GM19455 (cell line): Measurements from ENCODE around the gene KRTDAP.
"Not testable (repeated sequence)": the region's sequence is repeated elsewhere in the genome, so short reads cannot be mapped to it uniquely, and the experiment has no call there.

Experiments
- ATAC-seq: cut with Tn5 transposase; IDR thresholded peaks from one replicate; pipeline ENCODE4 v1.9.1; 2021; ENCODE audit not compliant: unreplicated experiment

KRTDAP gene

GRCh38 chr19:35487656-35488182 is 2.5 kb downstream of the KRTDAP start:
- no peak for ATAC-seq

DNA sequence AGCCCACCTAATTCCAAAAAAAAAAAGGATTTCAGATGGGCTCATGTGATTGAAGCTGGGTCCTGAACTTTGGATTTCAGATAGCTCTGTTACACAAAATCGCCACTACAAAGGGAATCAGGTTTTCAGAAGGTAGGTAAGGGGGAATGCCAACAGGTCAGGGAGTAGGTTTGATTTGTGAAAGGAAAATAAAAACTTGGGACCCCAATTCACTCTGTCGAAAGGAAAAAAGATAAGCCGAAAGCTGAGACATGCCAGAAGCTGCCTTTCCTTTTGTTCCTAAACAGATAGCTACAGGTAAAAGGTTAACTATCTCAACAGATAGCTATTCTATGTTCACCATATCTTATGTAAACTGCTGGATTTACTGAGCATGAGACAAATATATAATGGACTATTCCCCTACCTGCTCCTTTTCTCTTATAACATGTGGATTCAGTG is 4.0 kb downstream of the KRTDAP start:
- ATAC-seq, result no peak

DNA sequence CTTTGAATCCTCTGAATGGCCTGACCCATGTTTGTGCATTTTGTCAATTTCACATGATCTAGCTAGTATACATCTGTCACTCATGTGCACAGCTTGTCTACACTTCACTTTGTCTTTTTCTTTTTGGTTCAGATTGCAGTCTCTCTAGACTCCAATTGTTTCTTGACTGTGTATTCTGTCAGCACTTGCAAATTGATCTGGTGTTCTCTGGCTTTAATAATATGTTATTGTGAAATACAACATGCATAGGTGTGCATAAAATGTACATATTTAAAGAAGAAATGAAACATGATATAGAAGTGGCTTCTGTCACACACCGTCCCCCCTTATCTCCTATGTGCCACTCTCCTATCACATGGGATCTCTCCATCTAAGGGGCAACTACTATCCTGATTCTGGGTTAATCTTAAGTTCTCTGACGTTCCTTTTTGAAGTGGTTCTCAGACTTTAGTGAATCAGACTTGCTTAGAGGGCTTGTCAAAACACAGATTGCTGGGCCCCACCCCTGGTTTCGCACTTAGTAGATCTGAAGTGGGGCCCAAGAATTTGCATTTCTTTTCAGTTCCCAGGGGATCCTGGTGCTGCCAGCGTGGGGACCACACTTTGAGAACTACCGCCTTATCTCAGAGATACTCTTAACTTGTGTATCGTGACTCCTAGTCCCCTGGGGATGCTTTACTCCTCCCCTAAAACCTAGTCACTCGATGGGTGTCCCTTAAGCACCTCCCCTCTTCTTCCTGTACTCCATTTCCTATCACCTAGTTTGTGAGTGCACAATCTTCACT is 5.8 kb downstream of the KRTDAP start:
- ATAC-seq, result peak; percentile 57

DNA sequence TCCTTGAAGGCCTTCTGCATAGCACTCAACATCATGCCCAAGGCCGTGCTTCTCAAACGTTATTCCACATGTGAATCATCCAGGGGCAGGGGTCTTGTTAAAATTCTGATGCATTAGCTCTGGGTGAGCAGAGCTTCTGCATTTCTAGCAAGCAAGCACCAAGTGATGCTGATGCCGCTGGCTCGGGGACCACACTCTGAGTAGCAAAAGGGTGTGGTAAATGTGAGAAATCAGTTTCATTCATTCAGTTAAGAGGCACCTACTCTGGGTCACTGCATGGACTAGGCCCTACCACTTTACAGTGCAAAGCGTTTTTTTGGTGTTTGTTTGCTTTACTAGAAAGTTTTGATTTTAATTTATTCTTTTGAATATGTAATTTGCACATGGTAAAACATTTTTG is 7.2 kb downstream of the KRTDAP start:
- ATAC-seq, result no peak

GRCh38 chr19:35478794-35479677 is 11.2 kb downstream of the KRTDAP start:
- ATAC-seq, result no peak

- ATAC-seq, result no peak
Measured at GRCh38 chr19:35476149-35476548, 14.1 kb downstream of the KRTDAP start.

DNA sequence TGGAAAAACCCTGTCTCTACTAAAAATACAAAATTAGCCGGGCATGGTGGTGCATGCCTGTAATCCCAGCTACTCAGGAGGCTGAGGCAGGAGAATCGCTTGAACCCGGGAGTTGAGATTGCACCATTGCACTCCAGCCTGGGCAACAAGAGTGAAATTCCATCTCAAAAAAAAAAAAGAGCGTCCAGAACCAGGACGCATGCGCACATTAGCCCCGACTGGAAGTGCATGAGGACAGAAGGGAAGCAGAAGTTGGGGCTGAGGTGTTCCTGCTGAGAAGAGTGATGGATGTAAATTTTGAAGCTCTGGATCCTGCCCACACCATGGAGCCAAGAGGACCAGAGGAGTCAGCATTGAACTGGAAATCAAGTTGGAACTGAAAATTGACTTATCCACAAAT is 15.7 kb downstream of the KRTDAP start:
- ATAC-seq, result not testable (repeated sequence)

GRCh38 chr19:35474104-35474503 is 16.2 kb downstream of the KRTDAP start:
- no peak for ATAC-seq

DNA sequence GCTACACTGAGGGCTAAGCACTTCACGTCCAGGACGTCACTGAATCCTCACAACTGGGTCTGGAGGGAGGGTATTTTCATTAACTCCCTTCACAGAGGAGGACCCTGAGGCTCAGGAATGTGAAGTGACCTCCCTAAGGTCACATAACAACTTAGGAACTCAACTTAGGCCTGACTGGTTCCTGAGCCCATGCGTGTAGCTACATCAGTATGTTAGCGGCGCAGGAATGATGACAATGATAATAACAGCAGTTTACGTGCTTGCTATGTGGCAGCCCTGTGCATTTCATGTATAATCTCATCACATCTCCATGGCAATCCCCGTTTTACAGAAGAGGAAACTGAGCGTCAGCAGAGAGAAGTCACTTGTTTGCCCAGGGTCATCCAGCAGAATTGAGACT is 18.3 kb downstream of the KRTDAP start:
- ATAC-seq, result no peak

DNA sequence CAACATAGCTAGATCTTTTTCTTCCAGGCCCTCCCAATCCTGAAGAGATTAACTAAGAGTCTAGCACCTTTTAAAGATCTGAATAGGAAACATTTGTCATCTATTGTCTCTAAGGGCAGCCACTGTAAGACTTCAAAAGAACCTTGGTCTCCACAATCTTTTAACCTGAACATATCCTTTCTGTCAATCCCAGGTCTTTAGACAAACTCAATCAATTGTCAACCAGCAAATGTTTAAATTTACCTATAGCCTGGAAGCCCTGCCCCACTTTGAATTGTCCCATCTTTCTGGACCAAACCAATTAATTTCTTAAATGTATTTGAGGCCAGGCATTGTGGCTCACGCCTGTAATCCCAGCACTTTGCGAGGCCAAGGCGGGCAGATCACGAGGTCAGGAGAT is 19.2 kb downstream of the KRTDAP start:
- ATAC-seq, result not testable (repeated sequence)

- ATAC-seq, result no peak
Measured at GRCh38 chr19:35470128-35470527, 20.1 kb downstream of the KRTDAP start.

GRCh38 chr19:35468637-35469036 is 21.6 kb downstream of the KRTDAP start:
- ATAC-seq, result no peak

- no peak for ATAC-seq
Measured at GRCh38 chr19:35466259-35466658, 24.0 kb downstream of the KRTDAP start.

DNA sequence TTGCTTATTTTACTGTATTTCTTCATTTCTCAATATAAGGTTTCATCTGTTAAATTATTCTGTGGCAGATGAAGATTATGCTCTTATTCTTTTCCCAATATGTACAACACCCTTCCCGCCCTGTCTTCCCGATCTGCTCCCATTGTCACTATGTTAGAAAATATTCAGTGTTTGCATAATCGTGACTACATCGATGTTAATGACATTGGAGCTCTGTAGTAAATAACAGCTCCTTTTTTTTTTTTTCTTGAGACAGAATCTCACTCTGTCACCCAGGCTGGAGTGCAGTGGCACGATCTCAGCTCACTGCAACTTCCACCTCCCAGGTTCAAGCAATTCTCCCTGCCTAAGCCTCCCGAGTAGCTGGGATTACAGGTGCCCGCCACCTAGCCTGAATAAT is 27.3 kb downstream of the KRTDAP start:
- ATAC-seq, result not testable (repeated sequence)

DNA sequence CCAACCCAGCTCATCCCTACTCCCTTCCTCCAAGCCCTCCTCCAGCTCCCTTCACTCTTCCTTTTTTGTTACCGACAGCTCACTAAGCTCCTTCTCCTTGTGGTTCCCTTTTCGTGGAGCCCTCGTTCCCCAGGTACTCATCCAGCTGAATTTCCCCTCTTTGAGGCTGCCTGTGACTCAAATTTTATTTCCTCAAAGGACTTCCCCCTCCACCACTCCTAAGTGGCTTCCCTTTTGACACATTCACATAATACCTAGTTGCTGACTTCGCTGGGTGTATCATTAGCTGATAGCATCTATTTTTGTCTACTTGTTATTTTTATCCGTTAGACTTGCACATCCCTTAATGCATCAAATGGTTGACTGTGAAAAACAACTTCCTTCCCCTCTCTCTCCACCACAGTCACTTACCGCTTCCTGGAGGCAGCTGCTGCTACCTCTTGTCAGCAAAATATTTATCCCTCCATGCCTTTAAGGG is 27.7 kb downstream of the KRTDAP start:
- ATAC-seq, result no peak

DNA sequence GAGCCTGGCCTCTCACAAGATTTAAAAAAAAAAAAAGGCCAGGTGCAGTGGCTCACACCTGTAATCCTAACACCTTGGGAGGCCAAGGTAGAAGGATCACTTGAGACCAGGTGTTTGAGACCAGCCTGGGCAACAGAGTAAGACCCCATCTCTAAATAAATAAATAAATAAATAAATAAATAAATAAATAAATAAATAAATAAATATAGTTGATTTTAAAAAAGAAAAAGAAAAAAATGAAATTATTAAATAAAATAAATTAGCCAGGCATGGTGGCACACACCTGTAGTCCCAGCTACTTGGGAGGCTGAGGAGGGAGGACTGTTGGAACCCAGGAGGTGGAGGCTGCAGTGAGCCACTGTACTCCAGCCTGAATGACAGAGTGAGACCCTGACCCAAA is 28.5 kb downstream of the KRTDAP start:
- not testable (repeated sequence) for ATAC-seq

DNA sequence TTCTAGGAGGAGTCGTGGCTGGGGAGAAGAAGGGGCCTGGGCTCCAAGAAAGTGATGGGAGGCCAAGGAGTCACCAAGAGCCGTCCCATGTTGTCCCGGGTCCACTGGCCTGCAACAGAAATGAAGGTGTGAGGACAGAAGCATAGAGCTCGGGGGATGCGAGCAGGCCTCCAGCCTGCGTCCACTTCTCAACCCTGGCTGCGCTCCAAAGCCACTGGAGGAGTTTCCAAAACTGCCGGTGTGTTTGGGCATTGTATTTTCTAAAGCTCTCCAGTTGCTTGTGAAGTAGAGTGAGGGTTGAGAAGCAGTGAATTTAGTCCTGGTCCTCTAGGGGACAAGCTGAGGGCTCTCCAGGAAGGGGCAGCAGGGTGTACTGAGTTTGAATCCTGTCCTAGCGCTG is 29.2 kb downstream of the KRTDAP start:
- ATAC-seq, result no peak

DNA sequence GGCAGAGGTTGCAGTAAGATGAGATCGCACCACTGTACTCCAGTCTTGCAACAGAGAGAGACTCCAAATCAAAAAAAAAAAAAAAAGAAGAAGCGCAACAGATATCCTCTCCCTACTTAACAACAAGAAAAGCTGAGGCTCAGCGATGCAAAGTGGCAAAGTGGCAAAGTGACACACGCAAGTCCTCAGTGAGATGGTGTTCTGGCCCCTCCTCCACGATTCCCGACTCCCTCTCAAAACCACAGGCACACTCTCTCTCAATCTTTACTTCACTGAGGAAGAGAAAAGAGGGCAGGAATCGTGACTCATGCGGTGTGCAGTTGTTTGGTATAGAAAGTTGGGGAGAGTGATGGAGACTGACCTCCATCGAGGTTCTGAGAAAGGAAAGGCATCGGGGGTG is 29.7 kb downstream of the KRTDAP start:
- no peak for ATAC-seq

- no peak for ATAC-seq
Measured at GRCh38 chr19:35459414-35460082, 30.7 kb downstream of the KRTDAP start.

DNA sequence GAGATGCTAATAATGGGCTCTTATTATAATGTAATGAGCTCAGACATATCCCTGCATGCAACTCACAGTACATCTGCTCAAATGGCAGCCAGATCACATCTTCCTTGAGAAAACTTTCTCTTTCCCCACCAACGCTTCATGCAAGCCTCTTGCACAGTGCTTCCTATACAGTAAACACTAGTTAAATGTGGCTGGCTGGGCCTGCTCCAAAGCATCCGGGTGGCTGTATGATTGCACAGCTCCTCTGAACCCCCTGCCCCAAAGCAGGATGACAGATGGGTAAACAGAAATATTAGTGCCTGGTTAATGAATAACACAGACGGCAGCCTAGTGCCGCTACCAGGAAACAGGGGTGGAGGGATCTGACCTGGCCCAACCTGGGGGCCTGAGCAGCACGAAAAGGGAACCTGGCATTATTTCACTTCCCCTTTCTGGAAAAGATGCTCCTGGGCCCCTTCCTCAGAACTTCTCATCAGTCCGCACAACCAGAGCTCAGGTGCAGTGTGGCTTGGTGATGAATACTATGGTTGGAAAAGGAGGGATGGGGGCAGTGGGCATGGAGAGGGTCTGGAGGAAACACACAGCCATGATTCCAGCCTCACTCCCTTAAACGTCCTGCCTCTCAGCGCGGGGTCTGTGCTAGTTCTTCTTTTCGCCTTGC is 31.4 kb downstream of the KRTDAP start:
- no peak for ATAC-seq

GRCh38 chr19:35458192-35458591 is 32.1 kb downstream of the KRTDAP start:
- ATAC-seq, result no peak
